Measurements from ENCODE around the gene C20orf96.
"Not testable (repeated sequence)": the region's sequence is repeated elsewhere in the genome, so short reads cannot be mapped to it uniquely, and the experiment has no call there.

The C20orf96 gene, protein sequence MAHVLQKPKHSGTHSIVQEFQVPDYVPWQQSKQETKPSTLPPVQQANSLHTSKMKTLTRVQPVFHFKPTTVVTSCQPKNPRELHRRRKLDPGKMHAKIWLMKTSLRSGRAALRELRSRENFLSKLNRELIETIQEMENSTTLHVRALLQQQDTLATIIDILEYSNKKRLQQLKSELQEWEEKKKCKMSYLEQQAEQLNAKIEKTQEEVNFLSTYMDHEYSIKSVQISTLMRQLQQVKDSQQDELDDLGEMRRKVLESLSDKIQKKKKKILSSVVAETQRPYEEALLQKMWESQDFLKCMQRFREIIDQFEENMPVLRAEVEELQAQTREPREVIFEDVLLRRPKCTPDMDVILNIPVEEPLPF

GRCh38 chr20:290084-290831 is at the start of gene C20orf96:
Gene C20orf96 (minus strand): TSS chr20:290750. CDS start chr20:290610, 140 bp downstream.
- DNase-seq (ENCODE audit: low read depth in 2 of 2): peak; percentile 81 to 84

DNA sequence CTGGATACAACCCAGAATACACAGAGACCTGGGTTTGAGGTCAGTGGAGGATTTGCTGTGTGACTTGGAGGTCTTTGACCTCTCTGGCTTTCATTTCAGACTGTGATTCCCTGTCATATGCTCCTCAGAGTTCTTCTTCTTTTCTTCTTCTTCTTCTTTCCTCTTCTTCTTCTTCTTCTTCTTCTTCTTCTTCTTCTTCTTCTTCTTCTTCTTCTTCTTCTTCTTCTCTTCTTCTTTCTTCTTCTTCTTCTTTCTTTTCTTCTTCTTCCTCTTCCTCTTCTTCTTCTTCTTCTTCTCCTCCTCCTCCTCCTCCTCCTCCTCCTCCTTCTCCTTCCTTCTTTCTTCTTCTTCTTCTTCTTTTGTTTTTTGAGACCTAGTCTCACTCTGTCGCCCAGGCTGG is 45.5 kb upstream of the C20orf96 start:
- DNase-seq (ENCODE audit: low read depth in 2 of 2): not testable (repeated sequence)

DNA sequence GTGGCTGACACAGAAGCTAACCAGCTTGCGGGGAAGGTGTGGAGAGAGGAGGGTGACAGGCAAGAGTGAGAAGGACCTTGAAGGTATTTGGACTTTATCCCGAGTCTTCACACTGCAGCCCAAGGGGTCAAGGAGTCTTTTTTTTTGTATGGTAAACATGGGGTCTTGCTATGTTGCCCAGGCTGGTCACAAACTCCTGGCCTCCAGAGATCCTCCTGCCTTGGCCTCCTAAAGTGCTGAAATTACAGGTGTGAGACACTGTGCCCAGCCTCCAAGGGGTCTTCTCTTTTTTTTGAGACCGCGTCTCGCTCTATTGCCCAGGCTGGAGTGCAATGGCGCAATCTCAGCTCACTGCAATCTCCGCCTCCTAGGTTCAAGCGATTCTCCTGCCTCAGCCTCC is 44.0 kb upstream of the C20orf96 start:
- no peak for DNase-seq (ENCODE audit: low read depth in 2 of 2)

DNA sequence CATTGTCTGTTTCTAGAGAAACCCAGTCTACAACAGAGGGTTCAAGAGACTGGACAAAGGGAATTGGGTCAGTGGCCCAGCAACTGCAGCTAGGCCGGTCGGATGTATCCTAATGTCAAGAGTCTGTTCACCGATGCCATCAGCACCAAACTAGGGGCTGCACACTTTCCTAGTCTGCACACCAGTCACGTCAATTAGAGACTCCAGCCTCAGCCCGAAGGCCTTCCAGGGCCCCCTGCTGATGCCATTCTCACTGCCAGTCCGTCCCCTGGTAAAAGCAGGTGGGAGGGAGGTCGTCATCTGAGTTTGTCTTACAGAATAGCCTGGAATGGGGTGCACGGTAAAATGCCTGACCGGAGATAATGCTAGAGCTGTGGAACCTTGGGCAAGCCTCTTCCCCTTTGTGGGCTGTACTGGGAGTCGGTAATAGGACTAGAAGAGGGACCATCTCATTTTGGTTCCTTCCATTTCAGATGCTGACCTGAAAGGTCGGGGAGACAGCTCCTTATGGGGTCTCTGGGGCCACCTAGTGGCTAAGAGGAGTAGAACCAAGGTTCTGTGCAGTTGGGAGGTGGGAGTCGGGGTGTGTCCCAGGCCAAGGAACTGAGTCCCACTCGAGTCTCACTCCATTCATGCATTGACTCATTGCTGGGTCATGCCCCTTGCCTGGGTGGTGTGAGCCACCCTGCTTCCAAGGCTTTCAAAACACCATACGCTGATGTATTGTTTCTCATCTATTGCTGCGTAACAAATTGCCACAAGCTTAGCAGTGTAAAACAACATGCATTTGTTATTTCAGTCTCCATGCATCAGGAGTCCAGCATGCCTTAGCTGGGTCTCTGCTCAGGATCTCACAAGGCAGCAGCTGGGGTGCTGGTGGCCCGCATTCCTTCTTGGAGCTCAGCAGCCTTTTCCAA is 39.9 kb upstream of the C20orf96 start:
- no peak for DNase-seq (ENCODE audit: low read depth in 2 of 2)

DNA sequence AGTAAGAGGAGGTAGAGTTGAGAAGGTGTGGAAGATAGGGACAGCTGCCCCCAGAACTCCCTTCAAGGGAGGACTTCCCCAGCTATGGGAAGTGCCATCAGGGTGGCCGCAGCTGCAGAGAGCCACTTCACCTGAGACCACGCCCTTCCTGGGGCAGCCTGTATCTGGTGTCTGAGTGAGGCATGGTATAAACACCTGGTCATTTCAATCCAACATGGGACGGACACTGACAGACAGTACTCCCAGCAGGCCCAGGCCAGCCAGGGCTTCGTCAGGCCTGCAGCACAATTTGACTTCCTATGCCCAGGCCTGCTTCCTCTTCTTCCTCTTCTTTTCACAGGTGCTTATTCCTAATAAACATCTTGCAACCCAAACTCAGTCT is 39.3 kb upstream of the C20orf96 start:
- DNase-seq (ENCODE audit: low read depth in 2 of 2): no peak

- DNase-seq (ENCODE audit: low read depth in 2 of 2): no peak
Measured at GRCh38 chr20:328975-329695, 38.6 kb upstream of the C20orf96 start.

DNA sequence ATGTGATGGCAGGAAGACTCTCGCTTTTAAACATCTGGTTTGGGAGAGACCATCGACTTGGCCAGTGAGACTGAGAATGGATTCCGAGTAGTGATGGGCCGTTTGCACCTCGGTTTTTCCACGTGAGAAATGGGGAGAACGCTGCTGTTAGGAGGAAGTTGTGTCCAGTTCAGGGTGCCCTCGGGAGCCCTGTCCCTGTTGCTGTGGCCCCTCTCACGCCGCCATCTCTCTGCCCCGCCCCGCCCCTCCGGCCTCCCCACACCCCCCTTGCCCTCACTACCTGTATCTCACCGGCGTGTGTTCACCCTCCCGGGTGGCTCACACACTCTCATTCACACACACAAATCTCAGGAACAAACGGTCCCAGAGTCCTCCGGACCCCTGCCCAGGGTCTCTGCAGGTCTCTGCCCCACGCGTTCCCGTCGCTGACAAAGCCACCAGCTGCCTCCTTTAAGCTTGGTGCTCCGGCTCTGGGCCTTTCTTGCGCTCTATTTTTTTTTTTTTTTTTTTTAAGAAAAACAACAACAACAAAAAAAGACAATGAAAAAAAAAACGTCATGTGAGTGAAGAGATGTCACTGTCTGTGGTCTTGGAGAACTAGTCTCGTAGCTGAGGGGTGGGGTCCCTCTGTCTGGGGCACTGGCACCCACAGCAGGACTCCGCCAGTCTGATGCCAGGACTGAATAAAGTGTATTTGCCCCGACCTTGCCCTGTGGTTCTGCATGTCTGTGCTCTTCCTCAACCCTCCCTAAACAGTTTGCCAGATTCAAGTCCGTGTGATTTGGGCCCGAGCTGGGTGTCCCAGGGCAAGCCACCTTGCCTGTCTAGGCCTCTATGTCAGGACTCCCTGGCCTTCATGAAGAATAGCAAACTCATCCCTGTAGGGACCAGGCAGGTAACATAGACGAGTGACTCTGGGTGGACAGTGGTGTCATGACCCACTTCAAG is 37.8 kb upstream of the C20orf96 start:
- no peak for DNase-seq (ENCODE audit: low read depth in 2 of 2)

- DNase-seq (ENCODE audit: low read depth in 2 of 2): peak; percentile 64 to 80
Measured at GRCh38 chr20:327186-328026, 36.9 kb upstream of the C20orf96 start.

GRCh38 chr20:326645-327185 is 36.2 kb upstream of the C20orf96 start:
- no peak for DNase-seq (ENCODE audit: low read depth in 2 of 2)

GRCh38 chr20:325889-326644 is 35.5 kb upstream of the C20orf96 start:
- DNase-seq (ENCODE audit: low read depth in 2 of 2): peak in 1 of 2 donors; percentile 38

DNA sequence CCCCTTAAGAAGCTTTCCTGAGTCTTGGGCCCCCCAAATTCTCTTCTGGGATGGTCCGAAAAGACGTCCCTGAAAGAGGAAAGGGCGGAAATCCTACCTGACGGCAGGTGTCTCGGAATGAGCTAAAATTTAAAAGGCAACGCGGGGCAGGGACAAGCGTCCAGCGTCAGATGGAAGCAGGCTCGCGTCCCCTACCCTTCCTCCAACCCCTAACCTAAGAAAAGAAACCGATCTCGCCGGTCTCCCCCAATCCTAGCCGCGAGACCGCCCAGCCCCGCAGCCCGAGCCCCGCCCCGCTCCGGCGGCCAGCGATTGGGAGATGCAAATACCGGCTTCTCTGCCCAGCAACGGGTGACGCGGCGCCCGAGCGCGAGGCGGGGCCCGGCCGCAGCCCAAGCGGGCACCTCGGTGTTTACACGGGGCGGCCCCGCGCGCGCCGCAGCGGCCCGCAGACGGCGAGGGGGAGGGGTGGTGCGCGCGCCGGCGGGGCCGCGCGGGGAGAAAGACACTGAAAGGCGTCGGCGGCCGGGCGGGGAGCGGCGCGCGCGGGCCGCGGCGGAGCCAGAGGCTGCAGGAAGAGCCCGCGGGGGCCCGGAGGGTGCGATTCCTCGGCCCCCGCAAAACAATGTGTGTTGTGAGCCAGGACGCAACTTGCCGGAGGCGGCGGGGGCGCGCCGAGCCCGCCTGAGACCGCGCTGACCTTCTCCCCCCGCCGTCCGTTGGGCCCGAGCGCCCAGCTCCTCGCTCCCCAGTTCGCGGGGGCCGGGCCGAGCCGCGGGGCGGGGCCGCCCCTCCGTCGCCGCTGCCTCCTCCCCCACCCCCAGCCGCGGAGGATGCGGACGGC is 34.7 kb upstream of the C20orf96 start, which contains the start of gene SOX12:
TSS of gene SOX12 (plus strand) at position 508 of the 844 bp plus-strand sequence. CDS start 373 bp downstream, outside the sequence.
- DNase-seq (ENCODE audit: low read depth in 2 of 2): peak; percentile 95 to 96

DNA sequence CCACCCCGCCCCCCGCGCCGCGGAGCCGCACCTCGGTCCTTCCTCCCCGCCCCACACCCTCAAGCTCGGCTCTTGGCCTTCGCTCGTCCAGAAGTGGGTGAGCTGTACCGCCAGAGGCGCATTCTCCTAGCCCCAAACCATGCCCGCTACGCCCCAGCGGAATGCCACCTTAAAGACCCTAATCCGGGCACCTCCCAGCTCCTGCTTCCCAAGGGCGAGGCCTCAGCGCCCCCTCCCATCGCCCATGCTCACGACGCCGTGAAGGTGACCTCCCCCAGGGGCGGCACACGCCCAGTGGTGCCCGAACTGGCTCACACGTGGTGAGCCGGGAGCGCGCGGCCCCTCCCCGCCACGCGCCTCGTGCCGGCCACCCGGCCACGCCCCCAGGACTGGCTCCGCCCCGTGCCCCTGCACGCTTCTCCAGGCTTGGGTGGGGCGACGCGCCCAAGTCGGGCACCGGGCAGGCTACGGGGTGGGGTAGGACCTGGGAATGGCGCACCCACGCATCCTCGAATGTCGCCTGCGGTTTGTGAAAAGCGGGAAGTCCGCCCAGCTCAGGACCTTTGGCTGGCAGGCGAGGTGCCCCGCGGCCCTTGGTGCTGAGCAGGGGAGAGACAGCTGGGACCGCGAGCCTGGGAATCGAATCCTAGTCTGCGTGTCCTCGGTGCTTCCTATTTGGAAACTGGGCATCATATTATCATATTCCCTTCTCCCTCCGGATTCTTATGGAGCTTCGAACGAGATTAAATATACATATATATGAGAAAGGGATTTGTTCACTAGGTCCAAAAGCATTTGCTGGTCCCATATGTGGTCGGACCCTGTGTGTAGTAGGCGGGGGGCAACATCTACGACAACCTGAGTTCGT is 33.9 kb upstream of the C20orf96 start:
- peak; percentile 86 to 87 for DNase-seq (ENCODE audit: low read depth in 2 of 2)

DNA sequence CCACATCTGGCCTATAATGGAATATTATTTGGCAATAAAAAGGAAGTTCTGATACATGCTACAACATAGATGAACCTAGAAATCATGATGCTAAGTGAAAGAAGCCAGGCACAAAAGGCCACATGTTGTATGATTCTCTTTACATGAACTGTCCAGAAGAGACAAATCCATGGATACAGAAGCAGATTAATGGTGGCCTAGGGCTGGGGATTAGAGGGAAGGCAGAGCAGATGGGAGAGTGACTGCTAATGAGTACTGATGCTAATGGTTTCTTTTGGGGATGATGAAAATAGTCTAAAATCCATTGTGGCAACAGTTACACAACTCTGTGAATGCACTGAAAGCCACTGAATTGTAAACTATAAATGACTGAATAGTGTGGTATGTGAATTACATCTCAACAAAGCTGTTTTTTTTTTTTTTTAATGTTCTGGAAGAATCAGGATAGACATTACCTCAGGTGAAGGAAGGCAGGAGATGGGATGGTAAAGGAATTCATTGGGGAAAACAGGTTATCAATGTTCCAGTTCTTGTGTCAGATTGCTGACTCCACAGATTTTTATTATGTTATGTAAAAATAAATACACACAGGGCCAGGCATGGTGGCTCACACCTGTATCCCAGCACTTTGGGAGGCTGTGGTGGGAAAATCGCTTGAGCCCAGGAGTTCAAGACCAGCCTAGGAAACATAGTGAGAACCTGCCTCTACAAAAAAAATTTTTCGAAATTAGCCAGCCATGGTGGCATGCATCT is 25.9 kb upstream of the C20orf96 start:
- no peak for DNase-seq (ENCODE audit: low read depth in 2 of 2)

- DNase-seq (ENCODE audit: low read depth in 2 of 2): no peak
Measured at GRCh38 chr20:313948-314347, 23.4 kb upstream of the C20orf96 start.

- no peak for DNase-seq (ENCODE audit: low read depth in 2 of 2)
Measured at GRCh38 chr20:313402-313801, 22.9 kb upstream of the C20orf96 start.

Measured in stimulated activated CD8-positive, alpha-beta memory T cell treated with anti-CD3 and anti-CD28 coated beads, Interleukin-15, amount 100 ng/mL, for 48 hours (primary cell).